Measurements from ENCODE around the gene CLCN3. TPM values are rescaled to one million over a fixed set of nuclear protein-coding genes. Genes with fewer than 3 reads are reported as not detected.

The CLCN3 gene
- total and polyA plus RNA-seq, 2 of the 13 experiments (the other 11 are each of a cell fraction or from before 2014, with no cell fraction given) = 13.6 to 23.7 TPM

DNA sequence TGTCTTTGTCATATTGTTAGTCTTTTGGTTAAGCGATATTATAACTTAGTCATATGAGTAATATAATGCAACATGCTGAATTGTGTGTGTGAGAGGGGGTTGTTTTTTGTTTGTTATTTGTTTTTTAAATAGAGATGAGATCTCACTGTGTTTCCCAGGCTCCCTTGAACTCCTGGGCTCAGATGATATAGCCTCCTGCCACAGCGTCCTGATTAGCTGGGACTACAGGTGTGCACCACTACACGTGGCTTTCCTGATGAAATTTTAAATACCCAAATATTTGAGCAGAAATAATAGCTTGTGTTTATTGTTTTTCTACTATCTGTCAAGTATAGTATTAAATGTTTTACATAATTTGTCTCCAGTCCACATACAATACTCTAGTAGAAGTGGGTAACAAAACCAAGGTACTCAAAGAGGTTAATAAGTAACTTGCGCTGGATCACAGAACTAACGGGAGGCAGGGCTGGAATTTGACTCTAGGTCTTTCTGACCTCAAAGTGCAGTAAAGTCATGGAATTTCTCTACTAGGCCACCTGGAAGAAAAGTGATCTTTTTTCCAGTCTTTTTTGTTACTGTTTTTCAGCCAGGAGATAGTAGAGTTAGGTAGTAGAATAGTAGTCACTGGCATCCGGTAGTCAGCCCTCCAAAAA lies 47.8 kb downstream of the CLCN3 start (continued):
- TF ChIP-seq NFAT5 (CRISPR knock-in tag; IDR thresholded peaks at IDR 0.05) = no peak
- TF ChIP-seq, protein P1, sequence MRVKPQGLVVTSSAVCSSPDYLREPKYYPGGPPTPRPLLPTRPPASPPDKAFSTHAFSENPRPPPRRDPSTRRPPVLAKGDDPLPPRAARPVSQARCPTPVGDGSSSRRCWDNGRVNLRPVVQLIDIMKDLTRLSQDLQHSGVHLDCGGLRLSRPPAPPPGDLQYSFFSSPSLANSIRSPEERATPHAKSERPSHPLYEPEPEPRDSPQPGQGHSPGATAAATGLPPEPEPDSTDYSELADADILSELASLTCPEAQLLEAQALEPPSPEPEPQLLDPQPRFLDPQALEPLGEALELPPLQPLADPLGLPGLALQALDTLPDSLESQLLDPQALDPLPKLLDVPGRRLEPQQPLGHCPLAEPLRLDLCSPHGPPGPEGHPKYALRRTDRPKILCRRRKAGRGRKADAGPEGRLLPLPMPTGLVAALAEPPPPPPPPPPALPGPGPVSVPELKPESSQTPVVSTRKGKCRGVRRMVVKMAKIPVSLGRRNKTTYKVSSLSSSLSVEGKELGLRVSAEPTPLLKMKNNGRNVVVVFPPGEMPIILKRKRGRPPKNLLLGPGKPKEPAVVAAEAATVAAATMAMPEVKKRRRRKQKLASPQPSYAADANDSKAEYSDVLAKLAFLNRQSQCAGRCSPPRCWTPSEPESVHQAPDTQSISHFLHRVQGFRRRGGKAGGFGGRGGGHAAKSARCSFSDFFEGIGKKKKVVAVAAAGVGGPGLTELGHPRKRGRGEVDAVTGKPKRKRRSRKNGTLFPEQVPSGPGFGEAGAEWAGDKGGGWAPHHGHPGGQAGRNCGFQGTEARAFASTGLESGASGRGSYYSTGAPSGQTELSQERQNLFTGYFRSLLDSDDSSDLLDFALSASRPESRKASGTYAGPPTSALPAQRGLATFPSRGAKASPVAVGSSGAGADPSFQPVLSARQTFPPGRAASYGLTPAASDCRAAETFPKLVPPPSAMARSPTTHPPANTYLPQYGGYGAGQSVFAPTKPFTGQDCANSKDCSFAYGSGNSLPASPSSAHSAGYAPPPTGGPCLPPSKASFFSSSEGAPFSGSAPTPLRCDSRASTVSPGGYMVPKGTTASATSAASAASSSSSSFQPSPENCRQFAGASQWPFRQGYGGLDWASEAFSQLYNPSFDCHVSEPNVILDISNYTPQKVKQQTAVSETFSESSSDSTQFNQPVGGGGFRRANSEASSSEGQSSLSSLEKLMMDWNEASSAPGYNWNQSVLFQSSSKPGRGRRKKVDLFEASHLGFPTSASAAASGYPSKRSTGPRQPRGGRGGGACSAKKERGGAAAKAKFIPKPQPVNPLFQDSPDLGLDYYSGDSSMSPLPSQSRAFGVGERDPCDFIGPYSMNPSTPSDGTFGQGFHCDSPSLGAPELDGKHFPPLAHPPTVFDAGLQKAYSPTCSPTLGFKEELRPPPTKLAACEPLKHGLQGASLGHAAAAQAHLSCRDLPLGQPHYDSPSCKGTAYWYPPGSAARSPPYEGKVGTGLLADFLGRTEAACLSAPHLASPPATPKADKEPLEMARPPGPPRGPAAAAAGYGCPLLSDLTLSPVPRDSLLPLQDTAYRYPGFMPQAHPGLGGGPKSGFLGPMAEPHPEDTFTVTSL (CRISPR knock-in tag; IDR thresholded peaks at IDR 0.05; ENCODE audit: borderline replicate concordance) = no peak
- no peak for TF ChIP-seq ZNF761 (CRISPR knock-in tag; conservative IDR thresholded peaks at IDR 0.05)
- 0 out of 2 replicates have a peak, but pooled peaks have one; percentile 61 for TF ChIP-seq ZFP1 (CRISPR knock-in tag; IDR thresholded peaks at IDR 0.05)

Data from HepG2 (cell line).